Duodenal mucosa (tissue), 2 donors: ENCODE data around the gene NYAP1.
"Not testable (repeated sequence)": the region's sequence is repeated elsewhere in the genome, so short reads cannot be mapped to it uniquely, and the experiment has no call there.

Experiments used
- H3K27ac ChIP-seq: one replicate; pipeline ENCODE4 v1.7.0; 2013; ENCODE audit warnings: low read depth, low read length
- H3K27me3 ChIP-seq, 2 donors: one replicate each; pipeline ENCODE4 v1.7.0; 2013; ENCODE audit warnings: low read length in 2 of 2, control low read depth in 1 of 2; ENCODE audit not compliant: insufficient read depth in 2 of 2, control insufficient read depth in 1 of 2
- H3K36me3 ChIP-seq, 2 donors: one replicate each; pipeline ENCODE4 v1.7.0; 2013; ENCODE audit warnings: low read length in 2 of 2, control low read depth in 1 of 2; ENCODE audit not compliant: insufficient read depth in 2 of 2, control insufficient read depth in 1 of 2
- H3K4me1 ChIP-seq, 2 donors: one replicate each; pipeline ENCODE4 v1.7.0; 2013; ENCODE audit warnings: low read length in 2 of 2, control low read depth in 1 of 2; ENCODE audit not compliant: insufficient read depth in 2 of 2, control insufficient read depth in 1 of 2
- H3K4me3 ChIP-seq, 2 donors: one replicate each; pipeline ENCODE4 v1.7.0; 2013; ENCODE audit warnings: low read length in 2 of 2, low read depth in 1 of 2
- H3K9ac ChIP-seq, 2 donors: one replicate each; pipeline ENCODE4 v1.7.0; 2013; ENCODE audit warnings: low read length in 2 of 2, low read depth in 1 of 2
- H3K9me3 ChIP-seq, 2 donors: one replicate each; pipeline ENCODE4 v1.7.0; 2013; ENCODE audit warnings: low read length in 2 of 2, control low read depth in 1 of 2; ENCODE audit not compliant: control insufficient read depth in 1 of 2

Gene NYAP1

DNA sequence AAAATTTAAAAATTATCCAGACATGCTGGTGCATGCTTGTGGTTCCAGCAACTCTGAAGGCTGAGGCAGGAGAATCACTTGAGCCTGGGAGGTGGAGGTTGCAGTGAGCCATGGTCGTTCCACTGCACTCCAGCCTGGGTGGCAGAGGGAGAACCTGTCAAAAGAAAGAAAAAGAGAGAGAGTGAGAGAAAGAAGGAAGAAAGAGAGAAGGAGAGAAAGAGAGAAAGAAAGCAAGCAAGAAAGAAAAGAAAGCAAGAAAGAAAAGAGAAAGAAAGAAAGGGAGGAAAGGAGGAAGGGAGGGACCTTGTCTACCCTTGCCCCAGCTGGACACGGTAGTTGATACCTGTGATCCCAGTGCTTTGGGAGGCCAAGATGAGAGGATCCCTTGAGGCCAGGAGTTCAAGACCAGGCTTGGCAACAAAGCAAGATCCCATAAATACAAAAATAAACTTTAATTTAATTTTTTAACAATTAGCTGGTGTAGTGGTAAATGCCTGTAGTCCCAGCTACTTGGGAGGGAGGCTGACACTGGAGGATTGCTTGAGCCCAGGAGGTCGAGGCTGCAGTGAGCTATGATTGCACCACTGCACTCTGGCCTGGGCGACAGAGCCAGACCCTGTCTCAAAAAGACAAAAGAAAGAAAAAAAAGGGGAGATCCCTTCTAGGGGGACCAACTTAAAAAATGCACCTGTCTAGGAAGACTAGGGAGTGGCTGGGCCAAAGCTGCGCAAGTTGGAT, 9.2 kb downstream of the NYAP1 start:
- Histone ChIP-seq H3K4me1 (peaks cover 8 to 9% of the 10 kb centered on the region in 2 donors), H3K27ac (no peak overlapping the region), H3K9ac (no peak overlapping the region), H3K4me3 (peak overlapping the region; percentile 8 to 50), H3K27me3 (no peaks in the 10 kb centered on the region), H3K36me3 (no peaks in the 10 kb centered on the region), H3K9me3 (no peaks in the 10 kb centered on the region)

DNA sequence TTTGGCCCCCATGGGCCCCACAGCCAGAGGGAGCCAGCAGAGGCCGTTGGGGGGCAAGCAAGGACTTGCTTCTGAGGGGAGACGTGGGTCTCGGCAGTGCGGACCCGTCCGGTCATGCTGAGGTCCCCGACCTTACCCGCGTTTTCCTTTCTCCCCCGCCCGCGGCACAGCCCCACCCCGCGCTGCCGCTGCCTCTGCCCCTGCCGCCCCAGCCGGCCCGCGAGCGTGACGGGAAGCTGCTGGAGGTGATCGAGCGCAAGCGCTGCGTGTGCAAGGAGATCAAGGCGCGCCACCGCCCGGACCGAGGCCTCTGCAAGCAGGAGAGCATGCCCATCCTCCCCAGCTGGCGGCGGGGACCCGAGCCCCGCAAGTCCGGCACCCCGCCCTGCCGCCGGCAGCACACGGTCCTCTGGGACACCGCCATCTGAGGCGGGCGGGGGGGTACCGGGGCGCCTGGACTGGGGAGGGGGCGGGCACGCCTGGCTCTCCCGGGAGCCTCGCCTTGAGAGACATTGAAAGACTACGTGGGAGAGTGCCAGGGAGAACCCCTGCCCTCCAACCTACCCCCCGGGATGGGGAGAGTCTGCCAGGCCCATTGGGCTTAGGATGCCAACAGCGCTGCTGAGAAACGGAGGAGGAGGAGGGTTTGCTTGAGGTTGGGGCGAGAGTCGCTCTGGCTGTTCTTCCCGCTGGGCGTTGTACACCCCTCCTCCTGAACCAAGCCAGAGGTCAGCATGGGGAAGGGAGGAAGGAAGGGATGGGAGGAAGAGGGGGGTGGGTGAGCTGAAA, 9.9 kb downstream of the NYAP1 start:
- peaks cover 8 to 9% of the 10 kb centered on the region in 2 donors for H3K4me1 ChIP-seq
- H3K9me3 ChIP-seq, result no peaks in the 10 kb centered on the region
- peak overlapping the region; percentile 8 to 50 for H3K4me3 ChIP-seq
- H3K36me3 ChIP-seq, result no peaks in the 10 kb centered on the region
- H3K9ac ChIP-seq, result no peak overlapping the region
- no peak overlapping the region for H3K27ac ChIP-seq
- H3K27me3 ChIP-seq, result no peaks in the 10 kb centered on the region

DNA sequence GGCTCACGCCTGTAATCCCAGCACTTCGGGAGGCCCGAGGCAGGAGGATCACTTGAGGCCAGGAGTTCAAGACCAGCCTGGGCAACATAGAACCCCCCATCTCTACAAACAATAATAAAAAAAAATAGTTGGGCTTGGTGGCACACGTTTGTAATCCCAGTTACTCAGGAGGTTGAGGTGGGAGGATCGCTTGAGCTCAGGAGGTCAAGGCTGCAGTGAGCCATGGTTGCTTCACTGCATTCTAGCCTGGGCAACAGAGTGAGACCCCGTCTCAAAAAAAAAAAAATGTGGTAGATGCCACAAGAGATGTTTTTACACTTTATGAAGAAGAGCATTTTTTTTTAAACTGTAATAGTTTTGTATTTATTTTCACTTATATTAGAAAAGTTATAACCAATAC, 12.8 kb downstream of the NYAP1 start:
- peaks cover 8 to 9% of the 10 kb centered on the region in 2 donors for H3K4me1 ChIP-seq
- no peaks in the 10 kb centered on the region for H3K36me3 ChIP-seq
- H3K9me3 ChIP-seq, result no peaks in the 10 kb centered on the region
- no peak overlapping the region for H3K9ac ChIP-seq
- H3K27ac ChIP-seq, result no peak overlapping the region
- H3K4me3 ChIP-seq, result no peak overlapping the region
- H3K27me3 ChIP-seq, result no peaks in the 10 kb centered on the region

DNA sequence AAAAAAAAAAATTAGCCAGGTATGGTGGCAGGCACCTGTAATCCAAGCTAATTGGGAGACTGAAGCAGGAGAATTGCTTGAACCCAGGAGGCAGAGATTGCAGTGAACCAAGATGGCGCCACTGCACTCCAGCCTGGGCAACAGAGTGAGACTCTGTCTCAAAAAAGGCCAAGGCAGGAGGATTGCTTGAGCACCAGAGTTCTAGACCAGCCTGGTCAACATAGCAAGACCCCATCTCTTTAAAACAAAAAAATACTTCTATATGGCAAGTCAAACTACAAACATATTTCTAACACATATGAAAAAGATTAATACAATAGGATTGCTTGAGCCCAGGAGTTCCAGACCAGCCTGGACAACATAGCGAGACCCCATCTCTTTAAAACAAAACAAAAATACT, 17.0 kb downstream of the NYAP1 start:
- not testable (repeated sequence) for H3K27me3 ChIP-seq, H3K9me3 ChIP-seq, H3K27ac ChIP-seq, H3K36me3 ChIP-seq, H3K4me3 ChIP-seq, H3K9ac ChIP-seq, H3K4me1 ChIP-seq

DNA sequence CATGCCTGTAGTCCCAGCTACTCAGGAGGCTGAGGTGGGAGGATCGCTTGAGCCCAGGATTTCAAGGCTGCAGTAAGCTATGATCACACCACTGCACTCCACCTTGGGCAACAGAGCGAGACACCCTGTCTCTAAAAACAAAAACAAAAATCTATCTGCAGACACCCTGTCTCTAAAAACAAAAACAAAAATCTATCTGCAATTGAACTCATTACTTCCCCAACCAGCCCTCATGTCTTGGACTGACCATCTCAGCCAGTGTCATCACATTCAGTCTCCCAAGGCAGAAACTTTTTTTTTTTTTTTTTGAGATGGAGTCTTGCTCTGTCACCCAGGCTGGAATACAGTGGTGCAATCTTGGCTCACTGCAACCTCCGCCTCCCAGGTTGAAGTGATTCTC, 20.3 kb downstream of the NYAP1 start:
- not testable (repeated sequence) for H3K4me3 ChIP-seq, H3K9ac ChIP-seq, H3K27me3 ChIP-seq, H3K4me1 ChIP-seq, H3K36me3 ChIP-seq, H3K27ac ChIP-seq, H3K9me3 ChIP-seq

DNA sequence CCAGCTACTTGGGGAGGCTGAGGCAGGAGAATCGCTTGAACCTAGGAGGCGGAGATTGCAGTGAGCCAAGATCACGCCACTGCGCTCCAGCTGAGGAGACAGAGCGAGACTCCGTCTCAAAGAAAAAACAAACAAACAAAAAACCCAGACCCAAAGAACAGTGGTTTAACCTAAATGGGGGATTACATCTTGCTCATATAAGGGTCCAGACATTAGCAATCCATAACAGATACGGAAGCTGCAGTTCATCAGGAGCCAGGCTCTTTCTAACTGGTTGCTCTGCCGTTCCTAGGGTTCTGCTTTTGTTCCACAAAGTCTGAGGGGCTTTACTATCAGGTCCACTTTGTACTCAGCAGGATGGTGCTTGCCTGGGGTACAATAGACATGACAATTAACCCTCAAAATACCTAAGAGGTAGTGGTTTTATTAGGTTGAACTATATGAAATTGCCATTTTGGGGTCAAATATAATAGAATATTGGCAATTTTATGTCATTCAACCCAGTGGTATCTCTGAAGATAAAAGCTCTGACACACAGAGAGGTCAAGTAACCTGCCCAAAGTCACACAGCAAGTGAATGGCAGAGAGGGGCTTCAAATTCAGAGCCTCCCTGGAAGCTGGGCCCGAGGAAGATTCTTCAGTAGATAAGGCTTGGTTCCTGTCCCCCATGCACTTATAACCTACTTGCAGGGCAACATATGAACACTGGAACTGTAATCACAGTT, 21.3 kb downstream of the NYAP1 start:
- Histone ChIP-seq H3K9me3 (no peaks in the 10 kb centered on the region), H3K36me3 (no peaks in the 10 kb centered on the region), H3K4me3 (no peak overlapping the region), H3K9ac (no peak overlapping the region), H3K27me3 (no peaks in the 10 kb centered on the region), H3K27ac (no peak overlapping the region), H3K4me1 (no peaks in the 10 kb centered on the region)

DNA sequence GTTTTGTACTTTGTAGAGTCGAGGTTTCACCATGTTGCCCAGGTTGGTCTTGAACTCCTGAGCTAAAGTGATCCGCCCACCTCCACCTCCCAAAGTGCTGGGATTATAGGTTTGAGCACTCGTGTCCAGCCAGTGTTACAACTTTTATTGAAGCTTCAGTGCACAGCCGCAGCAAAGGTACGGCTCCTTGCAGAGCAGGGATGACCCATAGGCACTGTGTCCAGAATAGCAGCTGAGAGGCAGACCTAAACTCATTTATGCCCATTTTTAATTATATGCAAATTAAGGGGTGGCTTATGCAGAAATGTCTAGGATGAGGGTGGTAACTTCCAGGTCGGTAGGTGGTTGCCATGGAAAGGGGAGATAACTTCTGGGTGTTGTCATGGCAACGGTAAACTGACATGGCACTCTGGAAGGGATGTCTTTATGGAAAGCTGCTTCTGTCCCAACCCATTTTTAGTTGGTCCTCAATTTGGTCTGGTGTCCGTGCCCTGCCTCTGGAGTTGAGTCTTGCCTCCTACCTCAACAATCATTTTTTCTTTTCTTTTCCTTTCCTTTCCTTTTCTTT, 22.7 kb downstream of the NYAP1 start:
- no peaks in the 10 kb centered on the region for H3K36me3 ChIP-seq
- H3K27ac ChIP-seq, result no peak overlapping the region
- H3K4me3 ChIP-seq, result no peak overlapping the region
- no peaks in the 10 kb centered on the region for H3K27me3 ChIP-seq
- no peak overlapping the region for H3K9ac ChIP-seq
- H3K4me1 ChIP-seq, result no peaks in the 10 kb centered on the region
- H3K9me3 ChIP-seq, result no peaks in the 10 kb centered on the region

DNA sequence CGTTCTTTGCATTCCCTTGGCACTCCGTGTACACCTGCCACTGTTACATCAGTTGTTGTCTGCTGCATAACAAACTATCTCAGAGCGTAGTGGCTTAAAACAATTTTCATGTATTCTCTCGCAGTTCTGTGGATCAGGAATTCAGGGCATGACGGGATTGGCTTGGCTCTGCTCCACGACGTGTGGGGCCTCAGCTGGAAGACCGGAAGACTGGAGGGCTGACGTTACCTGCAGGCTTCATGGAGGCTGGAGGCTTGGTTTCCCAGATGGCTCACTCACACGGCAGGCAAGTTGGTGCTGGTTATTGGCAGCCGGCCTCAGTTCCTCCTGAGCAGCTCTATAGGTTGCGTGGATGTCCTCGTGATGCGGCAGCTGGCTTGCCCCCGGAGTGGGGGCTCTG, 25.5 kb downstream of the NYAP1 start:
- no peaks in the 10 kb centered on the region for H3K36me3 ChIP-seq

DNA sequence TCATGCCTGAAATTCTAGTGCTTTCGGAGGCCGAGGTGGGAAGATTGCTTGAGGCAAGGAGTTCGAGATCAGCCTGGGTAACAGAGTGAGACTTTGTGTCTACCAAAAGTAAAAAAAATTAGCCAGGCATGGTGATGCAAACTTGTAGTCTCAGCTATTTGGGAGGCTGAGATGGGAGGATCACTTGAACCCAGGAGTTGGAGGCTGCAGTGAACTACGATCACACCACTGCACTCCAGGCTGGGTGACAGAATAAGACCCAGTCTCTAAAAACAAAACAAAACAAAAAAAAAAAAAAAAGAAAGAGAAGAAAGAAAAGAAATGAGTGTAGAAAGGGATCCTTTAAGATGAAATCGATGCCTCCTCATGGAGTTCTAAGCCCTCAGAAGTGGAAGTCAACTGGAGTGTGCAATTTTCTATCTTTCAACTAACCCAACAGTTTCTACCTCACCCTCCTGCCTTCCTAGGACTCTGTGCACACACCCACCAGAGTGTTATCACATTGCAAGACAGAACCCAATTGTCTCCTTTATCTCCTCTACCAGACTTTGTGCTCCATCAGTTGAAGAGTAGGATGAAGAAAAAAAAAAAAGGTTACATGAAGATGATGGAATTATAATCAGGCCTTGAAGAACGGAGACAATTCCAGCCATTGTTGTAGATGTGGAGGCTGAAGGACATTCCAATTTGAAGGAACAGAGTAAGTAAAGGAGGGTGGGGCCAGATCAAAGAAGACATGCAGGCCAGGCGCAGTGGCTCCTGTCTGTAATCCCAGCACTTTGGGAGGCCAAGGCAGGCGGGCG, 26.9 kb downstream of the NYAP1 start:
- Histone ChIP-seq H3K27me3 (no peaks in the 10 kb centered on the region), H3K4me1 (no peaks in the 10 kb centered on the region), H3K4me3 (no peak overlapping the region), H3K36me3 (no peaks in the 10 kb centered on the region), H3K27ac (no peak overlapping the region), H3K9ac (no peak overlapping the region), H3K9me3 (no peaks in the 10 kb centered on the region)

More for the DNA sequence above, 25.5 kb downstream of the NYAP1 start:
- Histone ChIP-seq H3K9ac (no peak overlapping the region), H3K9me3 (no peaks in the 10 kb centered on the region), H3K27me3 (no peaks in the 10 kb centered on the region), H3K27ac (no peak overlapping the region), H3K4me1 (no peaks in the 10 kb centered on the region), H3K4me3 (no peak overlapping the region)
